NCI-H2196 (cell line): Measurements from ENCODE around the gene PRR22.

Source experiments
- DNase-seq: peaks from one replicate; lab custom pipeline; 2025; ENCODE audit not compliant: unreplicated experiment; lab: John Stamatoyannopoulos, UW

Gene PRR22

DNA sequence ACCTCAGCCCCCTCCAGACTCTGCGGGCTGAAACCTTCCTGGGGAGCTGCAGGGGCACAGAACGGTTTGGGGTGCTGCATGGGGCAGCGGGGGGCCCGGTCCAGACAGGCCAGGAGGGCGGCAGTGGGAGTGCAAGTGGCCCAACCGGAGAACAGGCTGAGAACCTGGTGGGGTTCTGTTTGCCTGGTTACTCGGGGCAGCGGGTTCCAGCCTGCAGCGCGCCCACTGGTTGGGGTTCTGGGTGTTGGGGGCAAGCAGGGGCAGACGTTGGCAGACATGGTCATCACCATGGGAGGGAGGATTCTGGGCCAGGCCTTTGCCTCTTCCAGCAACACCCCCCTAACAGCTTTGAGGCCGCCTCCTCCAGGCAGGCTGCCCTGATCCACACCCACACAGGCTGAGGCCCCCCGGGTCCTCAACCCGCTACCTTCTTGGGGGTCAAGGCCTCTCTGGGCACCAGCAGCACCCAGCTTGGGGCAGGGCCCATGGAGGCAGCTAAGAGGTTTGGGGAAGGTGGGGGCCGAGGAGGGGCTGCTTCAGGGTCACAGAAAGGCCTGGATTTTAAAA, at the start of gene PRR22:
TSS of gene PRR22 (minus strand) at position 166 of the 567 bp plus-strand sequence. CDS start at position 80, 86 bp downstream.
- no peak for DNase-seq

- no peak for DNase-seq
Measured at GRCh38 chr19:5832527-5833216, 48.1 kb upstream of the PRR22 start.

DNA sequence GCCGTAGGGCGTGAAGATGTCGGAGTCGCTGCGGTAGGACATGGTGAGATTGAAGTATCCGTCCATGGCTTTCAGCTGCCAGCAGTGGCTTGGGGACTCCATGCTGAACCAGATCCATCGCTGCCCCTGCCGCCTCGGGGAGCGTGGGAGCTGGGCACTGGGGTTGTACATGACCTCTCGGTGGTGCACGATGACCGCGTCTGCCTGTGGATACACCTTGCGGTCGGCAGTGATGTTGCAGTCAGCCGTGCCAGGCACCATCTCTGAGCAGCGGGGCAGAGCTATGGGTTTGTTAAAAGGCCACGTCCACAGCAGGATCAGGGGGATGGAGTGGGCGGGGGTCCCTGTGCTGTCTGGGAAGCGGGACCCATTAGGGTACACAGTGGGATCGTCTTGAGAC, 47.5 kb upstream of the PRR22 start:
- no peak for DNase-seq

DNA sequence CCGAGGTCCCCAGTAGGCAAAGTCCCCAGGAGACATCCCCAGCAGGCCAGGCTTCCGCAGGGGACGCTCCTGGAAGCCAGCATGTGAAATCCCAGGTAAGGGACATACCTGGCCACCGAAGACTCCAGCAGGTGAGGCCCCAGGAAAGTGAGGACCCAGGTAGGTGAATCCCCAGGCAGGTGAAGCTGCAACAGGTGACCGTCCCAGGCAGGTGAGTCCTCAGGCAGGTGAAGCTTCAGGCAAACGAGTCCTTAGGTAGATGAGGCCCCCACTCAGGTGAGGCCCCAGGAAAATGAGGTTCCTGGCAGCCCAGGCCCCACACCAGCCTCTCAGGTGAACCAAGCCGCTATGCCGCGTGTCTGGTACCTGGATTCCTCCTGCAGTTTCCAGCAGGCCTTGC, 46.6 kb upstream of the PRR22 start:
- no peak for DNase-seq

- no peak for DNase-seq
Measured at GRCh38 chr19:5829567-5830310, 45.2 kb upstream of the PRR22 start.

DNA sequence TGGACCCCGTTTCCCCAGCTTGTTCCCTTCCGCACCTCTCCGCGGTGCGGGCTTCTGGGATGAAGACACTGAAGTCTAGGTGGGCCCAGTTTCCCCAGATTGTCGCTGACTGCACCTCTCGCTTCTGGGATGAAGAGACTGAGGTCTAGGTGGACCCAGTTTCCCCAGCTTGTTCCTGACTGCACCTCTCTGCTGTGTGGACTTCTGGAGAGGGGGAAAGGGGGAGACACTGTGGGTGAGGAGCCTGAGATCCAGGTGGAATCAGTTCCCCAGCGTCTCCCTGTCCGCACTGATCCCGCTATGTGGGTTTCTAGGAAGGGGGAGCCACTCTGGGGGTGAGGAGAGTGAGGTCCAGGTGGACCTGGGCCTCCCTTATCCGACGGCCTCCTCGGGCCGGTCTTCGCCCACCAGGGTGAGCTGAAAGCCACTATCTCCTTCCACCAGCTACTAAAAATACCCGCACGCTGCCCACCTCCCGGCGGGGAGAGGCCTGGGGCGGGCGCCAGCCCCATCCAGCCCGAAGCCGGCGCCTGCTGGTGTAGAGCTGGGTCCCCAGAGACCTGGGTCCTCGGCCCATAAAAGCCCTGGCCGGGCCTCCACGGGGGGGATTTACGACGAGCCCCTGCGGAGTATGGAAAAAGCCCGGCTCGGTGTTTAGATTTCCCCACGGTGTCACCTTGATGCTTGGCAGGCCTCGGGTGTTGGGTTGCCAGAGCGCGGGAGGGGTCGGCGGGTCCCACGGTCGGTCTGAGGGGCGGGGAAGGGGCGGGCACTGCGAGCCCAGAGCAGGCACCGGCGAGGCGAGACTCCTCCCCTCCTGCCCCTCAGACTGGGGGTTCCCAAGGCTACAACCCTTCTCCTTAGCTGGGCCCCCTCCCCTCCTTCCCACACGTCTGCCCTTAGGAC, 44.4 kb upstream of the PRR22 start:
- no peak for DNase-seq

- DNase-seq = peak; percentile 98
Measured at GRCh38 chr19:5827891-5828660, 43.5 kb upstream of the PRR22 start.

GRCh38 chr19:5827342-5827890, 42.9 kb upstream of the PRR22 start:
- no peak for DNase-seq

DNA sequence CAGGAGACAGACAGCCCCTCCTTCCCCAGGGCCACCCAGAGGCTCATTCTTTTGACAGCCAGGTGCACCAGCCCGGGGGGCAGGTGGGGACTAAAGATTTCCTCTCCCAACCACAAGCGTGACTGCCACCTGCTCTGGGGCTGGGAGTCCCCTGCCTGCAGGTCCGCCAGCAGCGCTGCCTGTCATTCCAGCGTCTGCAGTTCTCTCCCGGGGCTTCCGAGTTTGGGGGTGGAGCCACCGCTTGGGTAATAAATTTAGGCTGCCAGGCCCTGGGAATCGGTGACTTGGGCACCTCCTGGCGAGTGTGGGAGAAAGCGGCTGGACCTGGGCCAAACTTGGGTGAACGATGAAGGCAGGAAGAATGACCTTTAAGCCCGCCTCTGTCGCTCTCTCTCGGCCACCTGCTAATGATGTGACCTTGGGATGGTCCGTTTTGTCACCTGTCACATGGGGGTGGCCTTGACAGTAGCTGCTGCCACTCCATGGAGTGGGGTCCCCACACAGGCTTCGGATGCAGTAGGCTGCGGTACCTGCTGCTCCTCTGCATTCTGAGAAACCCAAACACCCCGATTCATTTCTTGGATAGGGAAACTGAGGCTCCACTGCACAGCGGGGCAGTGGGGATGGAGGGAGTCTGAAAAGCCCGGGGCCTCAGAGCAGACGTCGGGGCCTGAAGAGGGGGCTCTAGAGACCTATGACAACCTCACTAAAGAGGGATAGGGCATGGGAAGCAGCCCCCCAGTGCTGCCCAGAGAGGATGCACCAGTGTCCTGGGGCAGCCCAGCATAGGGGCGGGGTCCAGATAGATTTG, 42.2 kb upstream of the PRR22 start:
- peak; percentile 93 for DNase-seq

- no peak for DNase-seq
Measured at GRCh38 chr19:5825178-5825577, 40.6 kb upstream of the PRR22 start.

GRCh38 chr19:5824751-5825150, 40.2 kb upstream of the PRR22 start:
- DNase-seq = no peak

DNA sequence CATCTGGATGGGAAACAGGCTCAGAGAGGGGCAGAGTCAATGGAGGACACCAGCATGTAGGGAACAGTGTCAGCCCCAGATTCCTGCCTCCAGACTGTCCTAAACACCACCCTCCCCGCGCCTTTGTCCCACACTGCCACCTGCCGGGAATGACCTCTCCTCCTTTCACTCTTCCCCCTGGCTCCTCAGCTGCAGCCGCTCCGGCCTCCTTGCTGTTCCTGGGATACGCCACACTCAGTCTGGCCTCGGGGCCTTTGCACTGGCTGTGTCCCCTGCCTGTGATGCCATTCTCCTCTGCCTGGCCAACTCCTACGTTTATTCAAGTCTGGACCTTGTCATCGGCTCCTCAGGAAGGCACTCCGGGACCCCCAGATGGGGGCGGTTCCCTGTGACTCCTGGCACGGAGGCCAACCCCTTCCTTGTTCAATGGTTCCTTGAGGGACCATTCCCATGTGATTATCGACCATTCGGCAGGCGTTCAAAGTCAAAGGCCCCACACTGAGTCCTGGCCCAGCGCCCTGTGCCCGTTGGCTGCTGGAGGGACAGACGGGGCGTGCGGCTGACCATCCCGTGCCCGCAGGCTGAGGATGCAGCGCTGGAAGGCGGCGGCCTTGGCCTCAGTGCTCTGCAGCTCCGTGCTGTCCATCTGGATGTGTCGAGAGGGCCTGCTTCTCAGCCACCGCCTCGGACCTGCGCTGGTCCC, 39.2 kb upstream of the PRR22 start:
- no peak for DNase-seq

DNA sequence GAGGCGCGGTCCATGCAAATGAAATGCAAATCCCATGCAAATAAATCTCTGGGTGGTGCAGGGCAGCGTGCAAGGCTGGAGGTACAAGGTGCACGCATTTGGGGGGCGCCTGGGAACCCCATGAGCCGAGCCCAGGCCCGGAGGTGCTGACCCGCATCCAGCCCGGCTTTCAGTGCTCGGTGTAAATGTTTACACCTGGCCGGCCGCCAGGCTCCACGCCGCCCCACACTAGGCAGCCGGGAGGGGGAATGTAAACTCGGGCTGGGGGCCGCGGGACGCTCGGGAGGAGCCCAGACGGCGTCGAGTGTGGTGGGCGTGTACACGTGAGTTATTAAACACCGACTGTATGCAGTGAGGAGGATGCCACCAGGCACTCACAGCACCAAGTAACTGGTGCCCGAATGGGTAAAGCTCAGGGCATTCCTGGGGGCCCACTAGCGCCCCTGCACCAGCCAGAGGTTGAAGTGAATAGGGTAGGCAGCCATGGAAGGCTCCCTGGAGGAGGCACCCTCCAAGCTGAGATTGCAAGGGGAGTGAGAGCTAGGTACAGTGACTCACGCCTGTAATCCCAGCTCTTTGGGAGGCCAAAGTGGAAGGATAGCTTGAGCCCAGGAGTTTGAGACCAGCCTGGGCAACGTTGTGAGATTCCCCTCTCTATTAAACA, 37.8 kb upstream of the PRR22 start:
- no peak for DNase-seq

GRCh38 chr19:5821521-5822180, 37.1 kb upstream of the PRR22 start:
- no peak for DNase-seq

DNA sequence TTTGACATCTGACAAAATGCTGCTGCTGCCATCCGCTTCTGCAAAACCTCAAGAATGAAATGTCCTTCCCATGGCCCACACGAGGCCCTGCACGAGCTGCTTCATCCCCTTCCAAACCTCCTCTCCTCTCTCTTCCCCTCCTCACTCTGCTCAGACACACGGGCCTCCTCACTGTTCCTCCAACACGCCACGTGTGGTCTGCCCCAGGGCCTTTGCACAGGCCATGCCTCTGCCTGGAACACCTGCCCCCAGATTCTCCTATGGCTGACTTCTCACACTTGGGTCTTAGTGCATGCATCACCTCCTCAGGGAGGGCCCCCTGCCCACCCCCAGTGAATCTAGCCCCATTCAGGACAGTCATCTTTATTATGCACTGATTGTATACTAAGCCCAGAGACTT, 36.2 kb upstream of the PRR22 start:
- DNase-seq = no peak

DNA sequence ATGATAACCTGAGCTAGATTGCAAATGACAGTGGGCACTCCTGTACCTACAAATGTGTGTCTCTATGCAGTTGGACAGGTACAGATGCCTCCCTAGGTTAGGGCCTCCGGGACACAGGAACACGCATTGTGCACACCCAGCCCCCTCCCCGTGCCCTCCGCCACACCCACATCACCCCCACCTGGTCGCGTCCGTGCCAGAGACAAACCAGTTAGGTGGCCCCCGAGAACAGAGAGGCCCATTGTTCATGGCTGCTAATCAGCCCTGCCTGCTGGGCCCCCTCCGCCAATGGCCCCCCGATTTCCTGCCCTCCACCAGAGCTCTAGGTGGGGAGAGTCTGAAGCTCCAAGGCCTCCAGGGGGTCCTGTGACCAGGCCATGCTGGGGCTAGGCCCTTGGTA, 34.0 kb upstream of the PRR22 start:
- DNase-seq = no peak

DNA sequence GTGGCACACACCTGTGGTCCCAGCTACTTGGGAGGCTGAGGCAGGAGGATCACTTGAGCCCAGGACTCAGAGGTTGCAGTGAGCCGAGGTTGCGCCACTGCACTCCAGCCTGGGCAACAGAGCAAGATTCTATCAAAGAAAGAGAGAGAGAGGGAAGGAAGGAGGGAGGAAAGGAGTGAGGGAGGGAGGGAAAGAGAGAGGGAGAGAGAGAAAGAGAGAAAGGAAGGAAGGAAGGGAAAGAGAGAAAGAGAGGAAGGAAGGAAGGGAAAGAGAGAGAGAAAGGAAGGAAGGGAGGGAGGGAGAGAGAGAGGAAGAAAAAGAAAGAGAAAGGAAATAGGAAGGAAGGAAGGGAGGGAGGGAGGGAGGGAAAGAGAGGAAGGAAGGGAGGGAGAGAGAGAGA, 32.7 kb upstream of the PRR22 start:
- no peak for DNase-seq

DNA sequence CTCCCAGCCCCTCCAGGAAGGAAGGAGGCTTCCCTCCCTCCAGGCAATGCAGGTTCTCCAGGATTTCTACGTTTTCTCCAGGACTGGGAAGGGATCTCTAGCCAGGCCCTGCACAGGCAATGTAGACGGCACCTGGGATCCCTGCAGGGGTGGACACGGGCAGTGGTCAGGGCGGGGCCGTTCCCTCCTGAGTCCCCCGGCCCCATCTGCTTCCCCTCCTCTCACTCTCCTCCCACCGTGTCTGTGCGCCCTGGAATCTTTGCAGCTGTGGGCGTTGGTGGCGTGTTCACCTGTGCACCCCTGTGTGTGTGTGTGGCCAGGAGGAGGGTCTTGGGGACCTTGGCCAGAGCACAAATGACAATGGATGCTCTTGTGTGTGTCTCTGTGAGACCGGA, 30.3 kb upstream of the PRR22 start:
- no peak for DNase-seq
